Measurements from ENCODE around the gene ACSF2. TPM values are rescaled to one million over a fixed set of nuclear protein-coding genes. Genes with fewer than 3 reads are reported as not detected.

ACSF2 gene
- total and polyA plus RNA-seq, 8 donors = 60.9 to 148 (median 124) TPM

- TF ChIP-seq, protein P1, sequence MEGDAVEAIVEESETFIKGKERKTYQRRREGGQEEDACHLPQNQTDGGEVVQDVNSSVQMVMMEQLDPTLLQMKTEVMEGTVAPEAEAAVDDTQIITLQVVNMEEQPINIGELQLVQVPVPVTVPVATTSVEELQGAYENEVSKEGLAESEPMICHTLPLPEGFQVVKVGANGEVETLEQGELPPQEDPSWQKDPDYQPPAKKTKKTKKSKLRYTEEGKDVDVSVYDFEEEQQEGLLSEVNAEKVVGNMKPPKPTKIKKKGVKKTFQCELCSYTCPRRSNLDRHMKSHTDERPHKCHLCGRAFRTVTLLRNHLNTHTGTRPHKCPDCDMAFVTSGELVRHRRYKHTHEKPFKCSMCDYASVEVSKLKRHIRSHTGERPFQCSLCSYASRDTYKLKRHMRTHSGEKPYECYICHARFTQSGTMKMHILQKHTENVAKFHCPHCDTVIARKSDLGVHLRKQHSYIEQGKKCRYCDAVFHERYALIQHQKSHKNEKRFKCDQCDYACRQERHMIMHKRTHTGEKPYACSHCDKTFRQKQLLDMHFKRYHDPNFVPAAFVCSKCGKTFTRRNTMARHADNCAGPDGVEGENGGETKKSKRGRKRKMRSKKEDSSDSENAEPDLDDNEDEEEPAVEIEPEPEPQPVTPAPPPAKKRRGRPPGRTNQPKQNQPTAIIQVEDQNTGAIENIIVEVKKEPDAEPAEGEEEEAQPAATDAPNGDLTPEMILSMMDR (IDR thresholded peaks at IDR 0.05) = no peak
- H3K4me3 ChIP-seq = no peak overlapping the region
- H3K9me3 ChIP-seq = no peaks in the 10 kb centered on the region
- intact Hi-C loops (cut with DNase I) = no loop called here
- ATAC-seq (no peak), DNase-seq (peak in 1 of 4 donors; percentile 27)
- H3K27ac ChIP-seq = no peak overlapping the region
- peaks cover 0 to 14% of the 10 kb centered on the region in 2 donors for H3K4me1 ChIP-seq
- H3K36me3 ChIP-seq = peaks cover 0 to 12% of the 10 kb centered on the region in 2 donors
- peaks cover 12 to 26% of the 10 kb centered on the region in 2 donors for H3K27me3 ChIP-seq
Measured at GRCh38 chr17:50464736-50465135, 38.7 kb downstream of the ACSF2 start.

GRCh38 chr17:50465171-50465570 is 39.2 kb downstream of the ACSF2 start:
- ATAC-seq (no peak), DNase-seq (peak in 1 of 4 donors; percentile 46)
- Histone ChIP-seq H3K27ac (no peak overlapping the region), H3K36me3 (peaks cover 0 to 12% of the 10 kb centered on the region in 2 donors), H3K9me3 (no peaks in the 10 kb centered on the region), H3K4me3 (no peak overlapping the region), H3K27me3 (peaks cover 12 to 29% of the 10 kb centered on the region in 2 donors), H3K4me1 (peaks cover 0 to 14% of the 10 kb centered on the region in 2 donors)
- intact Hi-C loops (cut with DNase I) = no loop called here
- TF ChIP-seq, protein P1 (IDR thresholded peaks at IDR 0.05) = no peak

- Histone ChIP-seq H3K4me1 (peaks cover 0 to 14% of the 10 kb centered on the region in 2 donors), H3K4me3 (no peak overlapping the region), H3K27ac (no peak overlapping the region), H3K36me3 (peaks cover 0 to 12% of the 10 kb centered on the region in 2 donors), H3K27me3 (peaks cover 12 to 29% of the 10 kb centered on the region in 2 donors), H3K9me3 (no peaks in the 10 kb centered on the region)
- ATAC-seq = no peak
- intact Hi-C loops (cut with DNase I) = no loop called here
- TF ChIP-seq, protein P1 (IDR thresholded peaks at IDR 0.05) = no peak
- DNase-seq = peak in 1 of 4 donors; percentile 16
Measured at GRCh38 chr17:50465635-50466034, 39.6 kb downstream of the ACSF2 start.

DNA sequence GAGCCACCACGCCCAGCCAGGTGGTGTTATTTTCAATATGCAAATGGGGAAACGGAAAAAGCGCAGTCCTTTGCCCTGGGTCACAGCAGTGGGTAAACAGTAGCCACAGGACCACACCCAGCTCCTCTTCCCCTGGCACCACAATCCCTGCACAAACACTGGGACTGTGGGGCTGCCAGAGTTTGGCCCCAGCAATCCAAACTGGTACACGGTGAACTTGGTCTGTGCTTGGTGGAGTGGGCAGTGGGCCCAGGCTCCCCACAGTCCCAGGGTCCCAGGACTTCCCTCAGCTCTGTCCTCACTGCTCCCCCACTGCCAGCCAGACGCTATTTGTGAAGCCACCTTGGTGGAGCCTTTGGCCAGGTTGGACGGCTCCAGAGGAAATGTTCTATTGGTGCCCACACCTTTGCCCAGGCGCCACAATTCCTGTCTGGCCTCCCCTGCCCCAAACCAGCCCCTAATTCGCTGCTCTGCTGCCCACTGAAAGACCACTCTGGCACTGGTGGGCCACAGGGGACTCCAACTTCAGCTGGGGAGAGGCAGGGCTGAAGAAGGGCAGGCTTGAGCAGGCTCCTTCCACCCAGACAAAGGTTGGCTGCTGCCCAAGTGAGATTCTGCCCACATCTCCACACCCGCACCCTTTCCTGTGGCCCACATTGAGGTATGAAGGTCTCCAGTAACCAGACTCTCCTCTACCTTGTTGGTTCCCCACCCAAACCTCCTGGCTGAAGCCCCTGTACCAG is 40.5 kb downstream of the ACSF2 start:
- no peak for ATAC-seq
- H3K27ac ChIP-seq = no peak overlapping the region
- peaks cover 0 to 18% of the 10 kb centered on the region in 2 donors for H3K36me3 ChIP-seq
- DNase-seq = peak in 1 of 4 donors; percentile 50
- H3K4me3 ChIP-seq = no peak overlapping the region
- intact Hi-C loops (cut with DNase I) = no loop called here
- TF ChIP-seq, protein P1 (IDR thresholded peaks at IDR 0.05) = no peak
- H3K27me3 ChIP-seq = peaks cover 12 to 29% of the 10 kb centered on the region in 2 donors
- no peaks in the 10 kb centered on the region for H3K9me3 ChIP-seq
- H3K4me1 ChIP-seq = peaks cover 0 to 14% of the 10 kb centered on the region in 2 donors

DNA sequence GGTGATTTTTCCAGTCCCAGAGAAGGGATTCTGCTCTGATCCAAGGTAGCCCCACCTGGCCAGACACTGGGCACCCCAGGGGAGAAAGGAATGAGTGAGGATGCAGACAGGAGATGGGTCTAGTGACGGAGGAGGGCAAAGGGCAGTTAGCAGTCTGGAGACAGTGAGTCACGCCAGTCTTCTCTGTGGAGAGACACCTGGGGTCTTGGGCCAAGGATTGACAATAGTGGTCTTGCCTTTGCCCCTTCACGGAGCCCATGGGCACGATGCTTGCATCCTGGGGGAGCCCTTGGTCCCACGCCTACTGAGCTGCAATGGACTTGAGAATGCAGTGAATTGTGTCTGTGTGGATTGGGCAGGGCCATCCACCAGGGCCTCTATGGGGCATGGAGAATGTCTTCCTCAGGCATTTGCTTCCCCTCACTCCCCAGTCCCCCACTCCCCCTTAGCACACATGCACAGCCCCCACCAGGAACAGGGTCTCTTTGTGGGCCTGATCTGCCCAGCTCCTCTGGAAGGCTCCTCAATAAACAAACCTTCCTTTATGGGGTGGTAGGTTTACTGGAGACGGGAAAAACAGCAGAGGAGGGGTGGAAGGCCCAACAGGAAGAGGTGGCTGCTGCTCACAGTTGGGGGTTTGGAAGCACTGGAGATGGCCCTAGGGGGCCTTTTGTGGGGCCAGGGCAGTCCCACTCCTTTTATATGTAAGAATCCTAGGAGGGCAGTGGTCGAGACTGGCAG is 41.3 kb downstream of the ACSF2 start:
- DNase-seq = peak in 2 of 4 donors; percentile 15 to 24
- H3K4me1 ChIP-seq = peaks cover 0 to 14% of the 10 kb centered on the region in 2 donors
- intact Hi-C loops (cut with DNase I) = no loop called here
- ATAC-seq = no peak
- H3K4me3 ChIP-seq = no peak overlapping the region
- H3K9me3 ChIP-seq = no peaks in the 10 kb centered on the region
- H3K27ac ChIP-seq = no peak overlapping the region
- peaks cover 0 to 19% of the 10 kb centered on the region in 2 donors for H3K36me3 ChIP-seq
- H3K27me3 ChIP-seq = peaks cover 12 to 29% of the 10 kb centered on the region in 2 donors
- TF ChIP-seq, protein P1 (IDR thresholded peaks at IDR 0.05) = no peak
